ENCODE data around the gene TNNI3K. TPM values are rescaled to one million over a fixed set of nuclear protein-coding genes. Genes with fewer than 3 reads are reported as not detected.

TNNI3K gene
- total RNA-seq, 1 experiment from 2014 or later, result not detected

- DNase-seq (ENCODE audit: low read depth), result no peak
Observed at GRCh38 chr1:74314438-74314837, 79.3 kb downstream of the TNNI3K start.

DNA sequence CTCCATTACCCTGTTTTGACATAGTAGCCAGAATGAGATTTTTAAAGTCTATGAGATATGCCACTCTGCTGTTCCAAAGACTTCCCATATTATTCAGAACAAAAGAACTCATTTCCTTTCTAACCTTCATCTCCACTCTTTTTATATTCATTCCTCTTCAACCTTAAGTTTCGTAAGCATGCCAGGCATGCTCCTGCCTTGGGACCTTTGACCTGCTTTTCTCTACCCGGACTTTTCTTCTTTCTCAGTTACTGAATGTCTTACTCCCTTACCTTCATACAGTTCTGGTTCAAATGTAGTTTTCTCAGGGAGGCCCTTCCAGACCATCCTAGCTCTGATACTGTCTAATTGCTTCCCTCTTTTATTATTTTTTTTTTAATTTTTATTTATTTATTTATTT, 81.1 kb downstream of the TNNI3K start:
- DNase-seq (ENCODE audit: low read depth), result no peak

DNA sequence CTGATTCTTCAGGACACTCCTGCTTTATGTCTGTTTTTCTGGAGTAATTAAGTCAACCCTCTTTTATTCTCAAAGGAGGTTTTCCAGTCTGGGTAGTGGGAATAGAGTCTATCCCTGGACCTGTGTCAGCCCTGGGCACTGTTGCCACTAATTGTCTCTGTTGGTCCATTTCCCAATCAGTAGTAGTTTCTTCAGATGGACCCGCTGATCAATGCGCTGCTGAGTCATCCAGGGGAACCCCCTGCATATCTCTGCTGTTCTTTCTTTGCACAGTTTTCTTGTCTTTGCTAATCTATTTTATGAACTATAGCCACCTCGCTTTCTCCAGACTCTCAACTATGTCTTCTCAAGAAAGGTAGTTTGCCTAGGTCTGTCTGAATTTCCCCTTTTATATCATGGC, 82.5 kb downstream of the TNNI3K start:
- DNase-seq (ENCODE audit: low read depth), result no peak

GRCh38 chr1:74323937-74324473, 88.8 kb downstream of the TNNI3K start:
- no peak for DNase-seq (ENCODE audit: low read depth)

GRCh38 chr1:74324684-74325448, 89.7 kb downstream of the TNNI3K start:
- no peak for DNase-seq (ENCODE audit: low read depth)

GRCh38 chr1:74328851-74329250, 93.7 kb downstream of the TNNI3K start:
- DNase-seq (ENCODE audit: low read depth), result no peak

- no peak for DNase-seq (ENCODE audit: low read depth)
Observed at GRCh38 chr1:74333244-74333643, 98.1 kb downstream of the TNNI3K start.

DNA sequence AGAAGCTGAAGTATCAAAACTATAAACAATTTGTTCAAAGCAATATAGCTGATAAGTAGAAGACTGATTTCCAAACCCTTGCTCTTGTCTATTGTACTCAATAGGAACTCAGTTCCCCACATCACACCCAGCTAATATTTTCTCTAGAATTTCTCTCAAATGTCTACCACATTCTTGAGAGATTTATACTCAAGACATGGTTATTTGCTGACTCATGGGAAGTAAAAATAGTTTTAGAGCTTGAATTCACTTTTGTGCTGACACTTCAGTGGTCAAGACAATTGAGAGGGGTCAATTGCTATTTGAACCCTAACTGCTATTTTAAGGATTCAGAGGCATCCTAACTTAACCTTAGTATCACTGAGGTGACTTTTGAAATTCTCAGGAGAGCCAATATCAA, 99.0 kb downstream of the TNNI3K start:
- no peak for DNase-seq (ENCODE audit: low read depth)

DNA sequence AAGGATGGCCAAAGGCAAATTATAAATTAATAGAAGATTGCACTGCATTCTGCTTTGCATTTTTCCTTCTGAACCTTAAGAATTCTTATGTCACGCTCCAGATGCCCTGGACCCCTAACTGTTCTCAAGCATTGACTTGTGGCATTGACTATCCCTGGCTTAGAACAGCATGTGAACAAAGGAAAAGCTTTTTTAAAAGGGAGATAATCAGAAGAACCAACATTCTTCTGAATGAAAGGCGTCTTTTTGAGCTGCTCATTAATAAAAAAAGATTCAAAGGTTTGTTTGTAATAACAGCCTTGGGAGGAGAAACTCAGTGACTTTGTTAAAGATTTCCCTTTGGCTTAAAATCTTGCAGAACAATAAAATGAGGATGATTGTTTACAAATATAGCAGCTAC, 105.5 kb downstream of the TNNI3K start:
- no peak for DNase-seq (ENCODE audit: low read depth)

DNA sequence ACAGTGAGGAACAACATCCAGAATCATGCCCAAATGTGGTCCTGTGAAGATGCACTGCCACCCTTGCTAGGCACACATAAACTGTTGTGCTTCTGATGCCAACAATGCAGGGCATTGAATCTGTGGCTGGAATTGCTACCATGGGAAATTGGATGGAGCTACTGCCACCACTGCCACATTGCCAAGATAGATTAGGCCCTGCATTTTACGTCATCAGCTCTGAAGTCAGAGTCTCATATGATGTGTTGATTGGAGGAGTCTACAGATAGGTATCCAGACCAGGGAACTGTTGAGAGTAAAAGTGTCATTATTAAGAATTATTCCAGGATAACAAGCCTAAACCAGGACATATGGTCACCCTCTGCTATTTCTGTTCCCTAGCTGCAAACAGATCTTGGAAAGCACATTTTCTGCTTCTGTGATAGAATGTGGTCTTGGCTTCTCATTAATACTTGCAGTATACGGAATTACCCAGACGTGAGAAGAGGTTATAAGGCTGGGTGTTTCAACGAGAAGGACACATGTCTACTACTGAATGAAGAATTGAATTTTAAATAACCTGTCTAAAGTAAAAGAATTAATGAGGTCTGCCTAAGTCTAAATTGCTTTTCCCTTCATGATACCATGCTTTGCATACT, 106.6 kb downstream of the TNNI3K start:
- DNase-seq (ENCODE audit: low read depth), result no peak

- no peak for DNase-seq (ENCODE audit: low read depth)
Observed at GRCh38 chr1:74343216-74343615, 108.0 kb downstream of the TNNI3K start.

DNA sequence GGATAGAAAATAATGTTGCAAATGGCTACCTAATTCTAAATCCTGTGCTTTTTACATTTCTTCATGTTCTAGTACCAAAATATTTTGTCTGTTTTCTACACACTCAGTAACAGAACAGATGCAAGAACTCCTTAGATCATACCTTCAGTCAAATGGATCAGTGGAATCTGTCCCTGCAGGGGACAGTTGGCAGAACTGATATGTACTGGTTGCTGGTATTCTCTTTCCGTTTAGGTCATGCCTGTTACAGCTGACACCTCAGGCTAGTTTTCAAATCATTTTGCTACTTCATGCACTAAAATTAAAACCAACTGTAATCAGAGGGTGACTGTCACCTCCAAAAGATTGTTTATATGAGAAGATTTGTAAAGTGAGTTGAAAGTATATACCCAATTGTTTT, 109.2 kb downstream of the TNNI3K start:
- DNase-seq (ENCODE audit: low read depth), result no peak

DNA sequence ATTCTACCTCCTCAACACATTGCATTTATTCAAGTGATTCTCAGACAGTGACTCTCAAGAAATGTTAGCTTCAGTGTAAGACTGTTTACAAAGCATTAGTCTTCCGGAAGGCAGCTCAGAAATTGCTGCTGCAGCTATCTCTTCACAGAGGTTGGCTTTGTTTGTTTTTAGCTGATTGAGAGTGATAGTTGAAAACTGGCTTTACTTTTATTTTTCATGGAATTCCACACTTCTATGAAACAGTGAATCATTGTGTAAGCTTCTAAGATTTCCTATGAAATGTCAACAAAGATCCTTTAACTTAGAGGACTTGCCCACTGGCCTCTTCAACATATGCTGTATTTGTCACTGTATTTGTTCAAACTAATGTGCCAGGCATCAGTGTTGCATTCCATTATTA, 121.3 kb downstream of the TNNI3K start:
- DNase-seq (ENCODE audit: low read depth), result no peak

- no peak for DNase-seq (ENCODE audit: low read depth)
Observed at GRCh38 chr1:74357150-74357549, 122.0 kb downstream of the TNNI3K start.

DNA sequence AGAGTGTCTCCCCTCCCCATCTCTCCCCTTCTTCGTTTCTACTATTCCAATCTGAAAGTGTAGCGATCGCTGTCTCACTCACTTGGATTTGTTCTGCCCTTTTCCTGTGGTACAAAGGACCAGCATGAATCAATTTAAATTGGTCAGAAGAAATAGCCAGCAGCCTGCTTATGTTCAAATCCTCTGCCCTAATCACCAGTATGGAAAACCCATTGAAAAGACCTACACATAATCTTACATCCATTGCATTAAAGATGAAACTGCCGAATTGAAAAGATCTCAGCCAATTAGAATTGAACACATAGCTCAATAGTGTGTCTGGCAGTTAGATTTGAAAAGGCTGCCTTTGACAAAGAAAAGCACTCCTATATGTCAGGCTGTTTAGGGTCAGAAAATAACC, 122.6 kb downstream of the TNNI3K start:
- DNase-seq (ENCODE audit: low read depth), result no peak

GRCh38 chr1:74362691-74363090, 127.5 kb downstream of the TNNI3K start:
- no peak for DNase-seq (ENCODE audit: low read depth)

DNA sequence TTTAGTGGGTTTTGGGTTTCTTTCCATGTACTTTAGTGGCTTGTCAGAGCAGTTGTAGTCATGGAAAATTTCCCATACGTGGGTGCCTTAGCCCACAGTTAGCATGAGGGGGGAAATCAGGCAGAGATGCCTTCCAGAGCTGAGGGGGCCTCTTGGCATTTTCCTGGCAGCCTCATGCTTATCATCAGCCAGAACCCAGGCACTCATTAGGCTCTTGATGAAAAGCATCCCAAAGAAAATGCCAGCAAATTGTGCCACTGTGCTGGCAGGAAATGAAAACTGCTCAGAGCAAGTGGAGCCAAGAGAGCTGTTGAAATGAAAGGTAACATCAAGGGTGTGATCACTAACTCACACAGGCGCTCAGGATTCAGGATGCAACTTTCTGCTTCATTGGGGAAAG, 128.0 kb downstream of the TNNI3K start:
- no peak for DNase-seq (ENCODE audit: low read depth)

DNA sequence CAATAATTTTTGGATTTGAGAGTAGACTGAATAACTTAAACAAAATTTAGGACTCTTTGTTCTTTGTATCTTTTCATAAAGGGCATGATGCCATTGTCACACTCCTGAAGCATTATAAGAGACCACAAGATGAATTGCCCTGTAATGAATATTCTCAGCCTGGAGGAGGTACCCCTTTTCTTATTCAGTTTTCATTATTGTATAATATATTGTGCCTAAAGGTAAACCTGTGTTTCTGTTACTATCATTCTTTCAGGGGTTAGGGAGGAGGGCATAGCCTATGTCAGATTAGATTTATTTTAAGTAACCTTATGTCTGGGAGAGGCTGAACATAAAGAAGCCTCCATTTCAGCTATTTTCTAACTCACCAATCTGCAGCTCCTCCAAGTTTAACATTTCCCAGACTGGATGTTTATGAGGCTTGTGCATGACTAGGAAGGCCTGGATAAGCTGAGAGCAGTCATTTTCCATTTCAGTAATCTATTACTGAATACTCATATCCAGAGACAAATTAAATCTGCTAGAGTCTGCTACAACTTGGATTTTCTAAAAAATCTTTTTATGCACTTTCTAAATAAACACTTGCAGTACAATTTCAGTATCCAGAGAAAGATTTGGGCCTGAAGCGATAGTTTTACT, 132.1 kb downstream of the TNNI3K start:
- DNase-seq (ENCODE audit: low read depth), result no peak

DNA sequence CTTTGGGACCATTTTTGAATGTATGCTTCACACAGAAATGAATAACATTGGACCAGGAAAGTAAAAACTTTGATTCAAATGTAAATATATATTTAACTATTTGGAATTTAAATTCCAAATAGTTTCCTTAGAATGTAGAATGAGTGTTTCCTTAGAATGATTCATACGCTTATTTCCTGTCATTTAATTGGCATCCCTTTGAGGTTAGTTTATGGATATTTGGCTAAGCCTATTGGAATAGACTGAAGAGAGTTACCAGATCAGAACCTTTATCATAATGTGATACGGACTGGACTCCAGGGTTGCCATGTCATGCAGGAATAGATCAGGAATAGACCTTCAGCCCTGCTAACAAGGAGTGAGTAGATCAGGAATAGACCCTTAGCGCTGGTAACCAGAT, 133.1 kb downstream of the TNNI3K start:
- DNase-seq (ENCODE audit: low read depth), result no peak

GRCh38 chr1:74375376-74375775, 140.2 kb downstream of the TNNI3K start:
- no peak for DNase-seq (ENCODE audit: low read depth)

DNA sequence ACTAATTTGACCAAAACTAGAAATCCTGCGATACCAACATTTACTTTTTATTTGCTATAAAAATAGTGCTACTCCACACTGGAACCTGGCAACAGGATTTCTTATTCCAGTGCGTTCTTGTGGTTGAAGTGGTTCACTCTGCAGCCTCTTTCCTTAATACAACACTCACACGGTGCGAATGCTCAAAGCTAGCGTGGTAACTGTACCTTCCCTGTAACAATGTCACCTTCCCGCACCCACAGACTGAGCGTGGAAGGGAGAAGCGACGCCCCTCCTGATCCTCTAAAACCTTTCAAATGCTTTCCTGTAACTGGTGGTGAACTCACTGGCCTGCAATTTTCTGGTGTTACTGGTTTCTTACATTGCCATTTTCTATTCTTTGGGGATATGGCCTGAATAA, 145.1 kb downstream of the TNNI3K start:
- DNase-seq (ENCODE audit: low read depth), result no peak

DNA sequence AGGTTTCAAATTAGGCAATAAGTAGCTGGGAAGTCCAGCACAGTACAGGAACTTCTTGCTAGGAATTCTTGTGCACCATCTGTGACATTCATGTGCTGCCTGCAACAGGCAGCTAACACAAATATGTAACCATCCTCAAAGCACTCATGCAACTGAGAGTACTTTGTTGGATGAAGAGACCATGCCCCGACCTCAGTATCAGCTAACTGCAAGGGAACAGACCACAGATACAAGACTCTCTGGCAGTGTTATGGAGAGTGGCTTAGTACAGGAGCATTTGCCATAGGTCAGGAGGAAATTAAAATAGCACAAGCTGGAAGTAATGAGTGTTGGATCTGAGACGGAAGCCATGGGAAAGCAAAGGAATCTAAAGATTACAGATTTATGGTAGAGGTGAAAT, 153.7 kb downstream of the TNNI3K start:
- DNase-seq (ENCODE audit: low read depth), result no peak

DNA sequence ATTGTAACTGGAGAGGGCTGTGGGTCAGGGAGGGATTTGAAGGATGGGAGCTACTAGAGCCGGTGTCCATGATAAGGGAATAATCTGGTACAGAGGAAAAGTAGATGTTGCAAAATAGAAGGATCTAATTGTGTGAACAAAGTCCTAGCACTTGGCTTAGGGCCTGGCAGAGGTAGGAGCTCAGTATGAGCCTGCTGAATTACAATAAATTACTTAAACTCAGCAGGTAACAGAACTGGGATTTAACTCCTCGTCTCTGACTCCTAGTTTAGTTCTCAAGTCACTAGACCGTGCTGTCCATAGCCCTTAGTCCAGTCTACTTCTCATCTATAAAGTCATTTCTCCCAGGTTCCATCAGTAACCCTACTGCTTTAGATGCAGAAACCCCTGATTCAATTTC, 157.0 kb downstream of the TNNI3K start:
- DNase-seq (ENCODE audit: low read depth), result no peak

Data from Daoy (cell line).